ENCODE data around the gene FNBP1. TPM values are rescaled to one million over a fixed set of nuclear protein-coding genes. Genes with fewer than 3 reads are reported as not detected.
"Not testable (repeated sequence)": the region's sequence is repeated elsewhere in the genome, so short reads cannot be mapped to it uniquely, and the experiment has no call there.

The FNBP1 gene
- total RNA-seq, 1 donor from 2014 or later, result 66.4 TPM

DNA sequence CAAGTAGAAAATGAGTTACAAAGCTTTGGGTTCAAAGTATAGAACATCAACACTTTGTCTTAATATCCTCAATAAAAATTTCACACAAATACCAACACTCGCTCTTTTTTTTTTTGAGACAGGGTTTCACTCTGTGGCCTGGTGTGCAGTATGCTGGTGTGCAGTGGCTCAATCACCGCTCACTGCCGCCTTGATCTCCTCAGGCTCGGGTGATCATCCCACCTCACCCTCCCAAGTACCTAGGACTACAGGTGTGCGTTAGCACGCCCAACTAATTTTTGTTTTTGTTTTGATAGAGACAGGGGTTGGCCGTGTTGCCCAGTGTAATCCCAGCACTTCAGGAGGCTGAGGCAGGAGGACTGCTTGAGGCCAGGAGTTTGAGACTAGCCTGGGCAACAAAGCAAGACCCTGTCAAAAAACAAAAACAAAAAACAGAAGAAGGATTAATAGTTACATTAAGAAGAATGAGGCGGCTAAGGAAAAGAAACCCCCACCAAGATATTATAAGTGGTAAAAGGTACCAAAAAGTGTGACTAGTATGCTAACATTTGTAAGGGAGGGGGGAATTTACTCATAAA lies 20.3 kb downstream of the FNBP1 start:
- no peak for DNase-seq (ENCODE audit: low spot score)

GRCh38 chr9:130021842-130022241 lies 21.1 kb downstream of the FNBP1 start:
- not testable (repeated sequence) for DNase-seq (ENCODE audit: low spot score)

- no peak for DNase-seq (ENCODE audit: low spot score)
Observed at GRCh38 chr9:130021123-130021522, 21.9 kb downstream of the FNBP1 start.

DNA sequence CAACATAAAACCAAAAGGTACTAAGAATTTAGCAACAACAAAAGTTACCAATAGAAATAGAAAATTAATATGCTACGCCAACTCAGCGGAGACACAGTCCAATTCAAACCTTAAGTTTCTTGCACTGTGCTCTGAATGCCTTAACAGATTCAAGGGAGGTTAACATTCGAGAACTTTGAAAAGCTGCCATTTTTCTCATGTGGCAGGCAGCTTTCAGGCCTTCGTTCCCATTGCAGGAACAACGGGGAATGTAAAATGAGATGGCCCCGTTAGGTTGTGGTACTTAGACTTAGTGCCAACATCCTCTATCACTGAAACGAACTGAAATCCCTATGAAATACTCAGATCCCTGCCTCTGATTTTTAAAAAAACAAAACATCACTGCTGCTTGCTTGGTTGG lies 22.4 kb downstream of the FNBP1 start:
- no peak for DNase-seq (ENCODE audit: low spot score)

- no peak for DNase-seq (ENCODE audit: low spot score)
Observed at GRCh38 chr9:130018265-130018664, 24.7 kb downstream of the FNBP1 start.

GRCh38 chr9:130017510-130017909 lies 25.5 kb downstream of the FNBP1 start:
- not testable (repeated sequence) for DNase-seq (ENCODE audit: low spot score)

DNA sequence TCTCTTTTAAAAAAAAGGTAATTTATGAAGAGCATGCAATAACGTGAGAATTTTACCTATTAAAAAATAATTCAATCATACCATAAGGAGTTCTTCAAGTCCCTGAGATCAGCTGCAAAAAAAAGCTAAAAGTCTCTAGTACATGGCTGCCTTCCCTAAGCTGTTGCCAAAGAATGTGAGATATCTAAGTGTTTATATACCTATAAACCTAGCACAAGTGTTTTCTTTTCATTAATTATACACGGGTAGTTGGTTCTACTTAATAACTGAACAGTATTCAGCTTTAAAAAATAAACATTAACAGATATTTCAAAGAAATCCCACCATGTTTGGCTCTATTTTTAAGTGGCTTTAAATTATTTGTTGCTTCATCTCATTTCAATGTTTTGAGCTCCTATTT lies 25.9 kb downstream of the FNBP1 start:
- DNase-seq (ENCODE audit: low spot score), result no peak

DNA sequence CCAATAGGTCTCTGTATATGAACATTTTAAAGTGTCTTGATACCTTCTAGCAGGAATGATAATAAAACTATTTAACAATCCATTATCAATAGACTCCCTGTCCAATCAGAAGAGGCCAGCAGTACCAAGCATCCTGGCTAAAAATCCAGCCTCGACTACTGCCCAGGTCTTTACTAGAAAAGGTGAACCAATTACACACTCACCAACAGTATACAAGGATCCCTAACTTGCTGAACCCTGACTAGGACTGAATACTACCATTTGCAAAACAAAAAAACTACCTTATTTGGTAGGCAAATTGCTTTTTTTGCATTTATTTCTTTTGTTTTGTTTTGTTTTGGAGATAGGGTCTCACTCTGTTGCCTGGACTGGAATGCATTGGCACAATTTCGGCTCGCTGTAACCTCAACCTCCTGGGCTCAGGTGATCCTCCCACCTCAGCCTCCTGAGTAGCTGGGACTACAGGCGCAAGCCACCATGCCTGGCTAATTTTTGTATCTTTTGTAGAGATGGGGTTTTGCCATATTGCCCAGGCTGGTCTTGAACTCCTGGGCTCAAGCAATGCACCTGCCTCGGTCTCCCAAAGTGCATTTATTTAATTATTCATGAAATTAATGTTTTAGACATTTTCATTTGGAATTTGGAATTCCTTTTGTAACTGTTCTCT lies 27.5 kb downstream of the FNBP1 start:
- no peak for DNase-seq (ENCODE audit: low spot score)

GRCh38 chr9:130013326-130013725 lies 29.7 kb downstream of the FNBP1 start:
- DNase-seq (ENCODE audit: low spot score), result no peak

DNA sequence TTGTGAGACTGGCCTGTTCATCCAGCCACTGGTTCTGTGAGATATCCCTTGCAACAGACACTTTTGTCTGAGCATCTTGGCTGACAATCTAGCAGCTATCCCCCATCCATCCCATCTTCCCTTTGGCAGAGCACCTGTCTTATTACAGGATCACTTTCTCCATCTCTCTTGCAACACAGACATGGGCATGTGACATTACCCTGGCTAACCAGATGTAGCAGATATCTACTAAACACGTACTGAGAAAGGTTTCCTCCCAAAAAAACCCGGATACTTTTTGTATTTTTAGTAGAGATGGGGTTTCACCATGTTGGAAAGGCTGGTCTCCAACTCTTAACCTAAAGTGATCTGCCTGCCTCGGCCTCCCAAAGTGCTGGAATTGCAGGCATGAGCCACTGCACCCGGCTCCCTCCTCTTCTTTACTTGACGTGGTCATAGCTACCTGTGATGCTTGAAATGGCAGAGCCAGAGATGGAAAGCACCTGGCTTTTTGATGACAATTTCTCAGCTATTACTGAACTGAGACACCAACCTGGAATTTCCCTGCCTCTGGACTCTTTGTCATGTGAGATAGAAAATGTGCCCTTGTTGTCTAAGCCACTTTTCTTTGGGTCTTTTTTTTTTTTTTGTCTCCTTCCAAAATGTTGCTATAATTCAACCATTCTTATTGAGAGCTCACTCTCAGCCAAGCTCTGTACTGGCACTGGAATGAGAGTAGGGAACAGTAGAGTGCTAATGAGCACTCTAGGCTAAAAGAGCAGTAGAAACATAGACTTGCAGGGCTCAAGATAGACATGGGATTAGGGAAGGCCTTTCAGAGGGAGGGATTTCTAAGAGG lies 32.6 kb downstream of the FNBP1 start:
- no peak for DNase-seq (ENCODE audit: low spot score)

- DNase-seq (ENCODE audit: low spot score), result not testable (repeated sequence)
Observed at GRCh38 chr9:130009546-130009945, 33.4 kb downstream of the FNBP1 start.

- DNase-seq (ENCODE audit: low spot score), result no peak
Observed at GRCh38 chr9:130008538-130008937, 34.5 kb downstream of the FNBP1 start.

DNA sequence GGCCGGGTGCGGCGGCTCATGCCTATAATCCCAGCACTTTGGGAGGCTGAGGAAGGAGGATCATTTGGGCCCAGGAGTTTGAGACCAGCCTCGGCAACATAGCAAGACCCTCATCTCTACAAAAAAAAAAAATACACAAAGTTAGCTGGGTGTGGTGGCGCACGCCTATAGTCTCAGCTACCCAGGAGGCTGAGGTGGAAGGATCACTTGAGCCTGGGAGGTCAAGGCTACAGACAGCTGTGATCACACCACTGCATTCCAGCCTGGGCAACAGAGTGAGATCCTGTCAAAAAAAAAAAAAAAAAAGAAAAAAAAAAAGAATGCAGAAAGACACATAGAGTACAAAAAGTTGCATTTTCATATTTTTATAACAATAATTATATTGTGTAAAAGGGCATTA lies 36.0 kb downstream of the FNBP1 start:
- not testable (repeated sequence) for DNase-seq (ENCODE audit: low spot score)

- DNase-seq (ENCODE audit: low spot score), result no peak
Observed at GRCh38 chr9:130003943-130004552, 38.9 kb downstream of the FNBP1 start.

DNA sequence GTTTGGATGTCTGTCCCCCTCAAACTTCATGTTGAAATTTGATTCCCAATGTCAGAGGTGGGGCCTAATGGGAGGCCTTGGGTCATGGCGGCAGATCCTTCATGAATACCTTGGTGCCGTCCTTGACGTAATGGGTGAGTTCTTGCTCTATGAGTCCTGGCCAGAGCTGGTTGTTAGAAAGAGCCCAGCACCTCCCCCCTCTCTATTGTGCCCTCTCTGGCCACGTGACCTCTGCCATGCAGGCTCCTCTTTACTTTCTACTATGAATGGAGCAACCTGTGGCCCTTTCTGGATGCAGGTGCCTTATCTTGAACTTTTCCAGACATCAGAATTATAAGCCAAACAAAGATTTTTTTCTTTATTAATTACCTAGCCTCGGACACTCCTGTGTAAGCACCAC lies 40.7 kb downstream of the FNBP1 start:
- DNase-seq (ENCODE audit: low spot score), result no peak

DNA sequence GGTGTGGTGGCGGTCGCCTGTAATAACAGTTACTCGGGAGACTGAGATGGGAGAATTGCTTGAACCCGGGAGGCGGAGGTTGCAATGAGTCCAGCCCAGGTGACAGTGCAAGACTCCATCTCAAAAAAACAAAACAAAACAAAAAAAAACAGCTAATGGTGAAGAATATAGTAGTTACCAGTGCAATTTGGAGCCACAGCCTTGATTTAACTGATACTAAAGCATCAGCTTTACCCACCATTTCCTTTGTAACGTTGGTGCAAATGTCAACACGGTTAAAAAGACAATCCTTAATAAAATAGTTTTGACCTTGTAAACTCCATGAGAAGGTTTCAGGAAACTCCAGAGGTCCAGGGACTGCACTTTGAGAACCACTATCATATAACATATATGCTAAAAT lies 41.8 kb downstream of the FNBP1 start:
- no peak for DNase-seq (ENCODE audit: low spot score)

- DNase-seq (ENCODE audit: low spot score), result no peak
Observed at GRCh38 chr9:129999141-129999510, 43.9 kb downstream of the FNBP1 start.

DNA sequence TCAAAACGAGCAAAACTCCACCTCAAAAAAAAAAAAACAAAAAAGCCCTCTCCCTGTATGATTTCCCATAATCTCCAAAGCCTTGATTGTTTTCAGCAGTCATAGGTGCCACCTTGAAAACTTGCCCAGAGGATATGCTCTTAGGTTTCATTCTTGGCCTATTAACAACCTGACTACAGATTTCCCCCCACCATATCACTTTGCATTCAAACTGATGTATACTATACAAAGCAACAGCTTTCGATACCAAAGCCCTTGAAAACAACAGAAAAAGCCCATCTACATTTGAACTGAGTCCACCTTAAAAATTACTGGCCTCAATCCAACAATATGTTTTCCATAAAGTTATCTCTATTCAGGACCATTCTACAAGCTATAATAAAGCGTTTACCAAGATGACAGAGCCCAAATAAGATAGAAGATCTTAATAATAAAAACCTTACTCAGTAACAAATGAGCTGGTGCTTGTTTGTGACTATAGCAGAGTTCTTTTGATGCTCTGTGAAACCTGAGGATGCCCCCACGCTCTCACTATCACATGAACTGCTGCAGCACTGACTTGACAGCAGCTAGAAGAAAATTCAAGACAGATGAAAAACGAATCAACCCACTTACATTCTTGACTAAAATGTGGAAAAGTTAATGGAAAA lies 44.4 kb downstream of the FNBP1 start:
- no peak for DNase-seq (ENCODE audit: low spot score)

- DNase-seq (ENCODE audit: low spot score), result not testable (repeated sequence)
Observed at GRCh38 chr9:129997706-129998105, 45.3 kb downstream of the FNBP1 start.

DNA sequence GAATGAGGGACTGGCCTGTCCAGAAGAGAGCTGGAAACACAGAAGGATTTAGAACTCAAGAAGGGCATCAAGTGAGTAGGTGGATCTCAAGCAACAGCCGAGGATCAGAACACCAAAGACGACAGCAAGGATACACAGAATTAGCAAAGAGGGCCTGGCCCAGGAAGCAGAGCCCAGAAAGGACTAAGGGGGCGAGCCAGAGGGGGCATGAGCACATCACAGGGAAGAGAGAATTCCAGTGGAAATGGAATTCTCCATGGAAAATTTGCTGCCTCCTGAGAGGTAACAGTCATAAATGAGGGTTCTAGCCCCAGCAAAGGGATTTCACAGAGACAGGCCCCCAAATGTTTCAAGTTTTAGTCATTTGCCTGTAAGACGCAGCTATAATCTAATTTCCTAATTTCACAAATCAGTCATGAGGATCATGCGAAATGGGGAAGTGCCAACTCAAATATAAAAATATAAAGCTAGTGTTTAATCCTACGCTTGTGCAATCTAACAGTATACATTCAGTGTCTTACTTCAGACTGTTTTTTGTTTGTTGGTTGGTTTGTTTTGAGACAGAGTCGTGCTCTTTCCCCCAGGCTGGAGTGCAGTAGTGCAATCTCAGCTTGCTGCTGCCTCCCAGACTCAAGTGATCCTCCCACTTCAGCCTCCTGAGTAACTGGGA lies 46.7 kb downstream of the FNBP1 start:
- no peak for DNase-seq (ENCODE audit: low spot score)

- DNase-seq (ENCODE audit: low spot score), result no peak
Observed at GRCh38 chr9:129995409-129996160, 47.4 kb downstream of the FNBP1 start.
